GM12878 (cell line): ENCODE measurements around the gene GOSR1. TPM values are rescaled to one million over a fixed set of nuclear protein-coding genes. Genes with fewer than 3 reads are reported as not detected.

Experiments used
- ATAC-seq: fragments of 200-7000 bp; cut with Tn5 transposase; 3 replicates; pipeline ENCODE4 v1.9.1; 2020; ENCODE audit warnings: mild to moderate bottlenecking, moderate library complexity
- BruUV-seq: library from RNA; stranded (reverse); fragments of 400-500 nt; replicated peaks from 2 replicates; lab custom pipeline; 2021; lab: Mats Ljungman, UMichigan
- CTCF ChIA-PET: fragments of 300-600 bp; sonication (Branson Sonifier 250); formaldehyde crosslinking; extraction: SDS; loops from one replicate; lab custom pipeline; 2021; ENCODE audit warnings: inconsistent platforms; lab: Yijun Ruan, JAX
- POLR2A ChIA-PET: fragments of 350-600 bp; formaldehyde crosslinking; extraction: SDS; loops from one replicate; lab custom pipeline; 2021; ENCODE audit warnings: inconsistent platforms; lab: Charles Lee
- RAD21 ChIA-PET: fragments of 300-600 bp; sonication (Branson Sonifier 250); formaldehyde crosslinking; loops from one replicate; lab custom pipeline; 2023; ENCODE audit warnings: antibody characterized with exemption; ENCODE audit not compliant: unreplicated experiment; lab: Charles Lee
- SMC1A ChIA-PET: fragments of 300-600 bp; sonication (Branson Sonifier 250); formaldehyde crosslinking; loops from one replicate; lab custom pipeline; 2023; ENCODE audit not compliant: unreplicated experiment, uncharacterized antibody; lab: Charles Lee
- DNase-seq: peaks from one replicate; pipeline ENCODE4 v3.0.0-alpha.2; 2011; ENCODE audit warnings: low read depth, low spot score
- FAIRE-seq: peaks from 3 replicates; lab custom pipeline; 2011; peaks lifted over from hg19 to GRCh38; lab: Jason Lieb, UNC
- H2AFZ ChIP-seq: 2 replicates; pipeline ENCODE4 v1.6.0; 2011; ENCODE audit warnings: low read depth, low read length, control low read depth; ENCODE audit not compliant: control insufficient read depth
- H3K27ac ChIP-seq: 2 replicates; pipeline ENCODE4 v1.5.1; 2011; ENCODE audit warnings: control low read depth; ENCODE audit not compliant: control insufficient read depth, insufficient read depth
- H3K27me3 ChIP-seq, 2 experiments: replicated peaks in 1 of 2; 2 replicates each; pipeline versions ENCODE4 v1.6.0 to v1.6.1; 2011; ENCODE audit warnings: low read length in 1 of 2; ENCODE audit not compliant: control insufficient read depth in 2 of 2, insufficient read depth in 2 of 2
- H3K36me3 ChIP-seq, 2 experiments: 2 replicates each; pipeline ENCODE4 v1.5.1; 2011; ENCODE audit warnings: low read length in 1 of 2; ENCODE audit not compliant: control insufficient read depth in 2 of 2, insufficient read depth in 2 of 2
- H3K4me1 ChIP-seq: 2 replicates; pipeline ENCODE4 v1.6.1; 2011; ENCODE audit warnings: mild to moderate bottlenecking, low read length, moderate library complexity, mixed read lengths; ENCODE audit not compliant: control insufficient read depth, insufficient read depth
- H3K4me2 ChIP-seq: 2 replicates; pipeline ENCODE4 v1.6.0; 2011; ENCODE audit warnings: control low read depth; ENCODE audit not compliant: control insufficient read depth, insufficient read depth
- H3K4me3 ChIP-seq: fragments of 200-600 bp; sonication (generic); 2 replicates; pipeline ENCODE4 v1.5.1; 2016
- H3K79me2 ChIP-seq: 2 replicates; pipeline ENCODE4 v1.6.0; 2011; ENCODE audit warnings: low read length; ENCODE audit not compliant: control insufficient read depth, insufficient read depth
- H3K9ac ChIP-seq: 2 replicates; pipeline ENCODE4 v1.8.0; 2011; ENCODE audit warnings: low read length, control low read depth, mixed read lengths; ENCODE audit not compliant: control insufficient read depth, insufficient read depth
- H3K9me3 ChIP-seq: replicated peaks from 3 replicates; pipeline ENCODE4 v1.5.1; 2011; ENCODE audit warnings: mild to moderate bottlenecking, low read length; ENCODE audit not compliant: control insufficient read depth, insufficient read depth
- H4K20me1 ChIP-seq: 2 replicates; pipeline ENCODE4 v1.6.0; 2011; ENCODE audit not compliant: control insufficient read depth, insufficient read depth
- CHD4 ChIP-seq: fragments of 200-600 bp; sonication (generic); IDR thresholded peaks from 2 replicates; pipeline ENCODE4 v1.6.1; 2016; ENCODE audit warnings: mild to moderate bottlenecking
- ESRRA ChIP-seq: IDR thresholded peaks from 2 replicates; pipeline ENCODE4 v1.6.1; 2012; ENCODE audit warnings: mild to moderate bottlenecking, low read length, improper control_type of control experiment
- NBN ChIP-seq: fragments of 450-650 bp; IDR thresholded peaks from 2 replicates; pipeline ENCODE4 v1.6.1; 2016
- NR2C2 ChIP-seq: IDR thresholded peaks from 2 replicates; pipeline ENCODE4 v1.6.1; 2011; ENCODE audit warnings: borderline replicate concordance, low read depth; ENCODE audit not compliant: control insufficient read depth, insufficient read length
- ZZZ3 ChIP-seq: IDR thresholded peaks from 2 replicates; pipeline ENCODE4 v1.6.1; 2011; ENCODE audit warnings: low read depth; ENCODE audit not compliant: control insufficient read depth, insufficient read length
- WGBS: methylation state at CpG from one replicate; pipeline ENCODE4 v1.1.6; 2016; ENCODE audit warnings: low lambda C conversion rate; ENCODE audit not compliant: insufficient replicate concordance, insufficient coverage; ENCODE audit errors: missing lambda C conversion rate; 5-methylcytosine and 5-hydroxymethylcytosine counted together
- in situ Hi-C: fragments of 300-500 bp; cut with MboI; formaldehyde crosslinking; loops from 9 replicates; pipeline ENCODE4 v1.14.3; 2018; ENCODE audit warnings: mixed read lengths
- intact Hi-C: fragments of 100-400 bp; cut with micrococcal nuclease; formaldehyde crosslinking; loops from one replicate; pipeline ENCODE4 v1.14.2; 2022; ENCODE audit not compliant: unreplicated experiment
- polyA plus RNA-seq, 11 experiments: library from polyadenylated mRNA; depleted of rRNA in 4 of 11; unstranded in 6 of 11; stranded (reverse) in 5 of 11; fragments of >200 nt; fragmentation: Nextera tagmentation in 4 of 11; fragmentation: Illumina TruSeq in 1 of 11; extraction: Ambion mirVana in 4 of 11; extraction: Trizol in 1 of 11; gene quantifications; 1 replicate in 1 of 11; 2 replicates in 10 of 11; pipeline versions ENCODE4 v1.2.1 to v1.2.3, GENCODE V29; 2011 to 2016; ENCODE audit warnings: inconsistent platforms in 2 of 11, missing spikeins in 2 of 11, low read depth in 1 of 11
- total RNA-seq, 4 experiments: library from RNA; depleted of rRNA in 3 of 4; stranded (reverse); fragments of >200 nt in 3 of 4; fragmentation: Illumina TruSeq in 1 of 4; extraction: Trizol in 1 of 4; gene quantifications; 2 replicates each; pipeline versions ENCODE4 v1.2.1 to v1.2.3, GENCODE V29; 2013 to 2021
- TF ChIP-seq, protein P1 (sequence below): fragments of 450-650 bp; IDR thresholded peaks from 2 replicates; pipeline ENCODE4 v1.6.1; 2017; ENCODE audit warnings: antibody characterized with exemption, mild to moderate bottlenecking, moderate library complexity
- TF ChIP-seq, protein P2 (sequence below): IDR thresholded peaks from 2 replicates; pipeline ENCODE4 v1.6.1; 2011; ENCODE audit warnings: borderline replicate concordance, low read depth, mild to moderate bottlenecking, moderate library complexity, low read length; ENCODE audit not compliant: insufficient read depth, poor library complexity, severe bottlenecking

The GOSR1 gene
- total and polyA plus RNA-seq, 10 of the 15 experiments (the other 5 are each of a cell fraction or from before 2014, with no cell fraction given): 21.4 to 99.3 (median 42.9) TPM

DNA sequence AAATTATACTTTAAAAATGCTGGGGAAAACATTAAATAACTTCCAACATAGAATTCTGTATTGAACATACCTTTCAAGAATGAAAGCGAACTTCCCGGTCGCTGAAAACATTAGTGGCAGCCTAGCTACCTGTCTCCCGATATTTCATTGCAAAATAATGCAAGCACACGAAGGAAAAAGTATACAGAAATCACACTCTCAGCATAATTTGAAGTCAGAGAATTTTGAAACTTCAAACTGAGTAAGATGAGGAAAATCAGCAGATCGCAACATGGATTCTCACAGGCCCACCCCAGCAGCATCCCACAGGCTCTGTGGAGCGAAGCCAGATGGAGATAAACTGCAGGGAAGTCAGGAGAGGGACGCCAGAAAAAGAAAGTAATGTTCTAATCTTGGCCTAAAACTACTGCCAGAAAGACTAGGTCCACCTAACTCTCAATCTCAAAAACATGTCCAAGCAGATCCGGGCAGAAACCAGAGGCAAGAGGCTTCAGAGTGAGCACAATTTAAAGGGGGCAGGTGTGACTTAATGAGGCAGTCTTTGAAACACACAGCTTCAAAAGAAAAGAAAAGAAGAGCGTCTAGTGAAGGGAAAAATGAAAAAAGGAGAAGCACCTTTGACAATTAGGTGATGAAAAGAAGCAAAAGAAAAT, 4.8 kb upstream of the GOSR1 start (continued):
- TF ChIP-seq, protein P1, sequence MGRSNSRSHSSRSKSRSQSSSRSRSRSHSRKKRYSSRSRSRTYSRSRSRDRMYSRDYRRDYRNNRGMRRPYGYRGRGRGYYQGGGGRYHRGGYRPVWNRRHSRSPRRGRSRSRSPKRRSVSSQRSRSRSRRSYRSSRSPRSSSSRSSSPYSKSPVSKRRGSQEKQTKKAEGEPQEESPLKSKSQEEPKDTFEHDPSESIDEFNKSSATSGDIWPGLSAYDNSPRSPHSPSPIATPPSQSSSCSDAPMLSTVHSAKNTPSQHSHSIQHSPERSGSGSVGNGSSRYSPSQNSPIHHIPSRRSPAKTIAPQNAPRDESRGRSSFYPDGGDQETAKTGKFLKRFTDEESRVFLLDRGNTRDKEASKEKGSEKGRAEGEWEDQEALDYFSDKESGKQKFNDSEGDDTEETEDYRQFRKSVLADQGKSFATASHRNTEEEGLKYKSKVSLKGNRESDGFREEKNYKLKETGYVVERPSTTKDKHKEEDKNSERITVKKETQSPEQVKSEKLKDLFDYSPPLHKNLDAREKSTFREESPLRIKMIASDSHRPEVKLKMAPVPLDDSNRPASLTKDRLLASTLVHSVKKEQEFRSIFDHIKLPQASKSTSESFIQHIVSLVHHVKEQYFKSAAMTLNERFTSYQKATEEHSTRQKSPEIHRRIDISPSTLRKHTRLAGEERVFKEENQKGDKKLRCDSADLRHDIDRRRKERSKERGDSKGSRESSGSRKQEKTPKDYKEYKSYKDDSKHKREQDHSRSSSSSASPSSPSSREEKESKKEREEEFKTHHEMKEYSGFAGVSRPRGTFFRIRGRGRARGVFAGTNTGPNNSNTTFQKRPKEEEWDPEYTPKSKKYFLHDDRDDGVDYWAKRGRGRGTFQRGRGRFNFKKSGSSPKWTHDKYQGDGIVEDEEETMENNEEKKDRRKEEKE: no peak
- TF ChIP-seq NR2C2: no peak
- no peak for TF ChIP-seq ESRRA
- no peak for TF ChIP-seq CHD4

DNA sequence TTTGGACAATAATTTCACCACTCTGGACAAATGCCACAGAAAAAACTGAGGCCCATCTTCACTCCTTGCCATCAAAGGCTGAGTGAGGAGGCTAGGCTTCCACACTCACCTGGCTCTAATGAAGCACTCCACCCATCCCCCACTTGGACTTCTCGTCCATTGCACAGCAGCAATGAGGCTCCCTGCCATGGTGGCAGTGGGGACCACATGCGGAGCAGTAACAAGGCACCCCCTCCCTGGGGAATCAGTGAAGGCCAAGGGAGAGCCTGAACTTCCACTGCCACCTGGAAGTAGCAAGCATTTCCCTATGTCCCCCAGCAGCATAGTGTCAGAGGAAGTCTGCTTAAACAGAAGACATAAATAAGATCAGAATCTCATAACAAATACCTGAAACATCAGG, 2.0 kb upstream of the GOSR1 start:
- ChIA-PET CTCF (interaction anchor here (1.5 to 4.2 kb wide), 5 partner anchors 8 to 183 kb away, joined by 3 to 45 read pairs (median 8); partner anchors contain the start of gene BLMH), SMC1A (interaction anchor here (1.1 to 3.2 kb wide), 5 partner anchors 10 to 135 kb away, joined by 3 to 34 read pairs (median 4); no protein-coding TSS in a partner anchor), RAD21 (interaction anchor here (1.9 to 2.5 kb wide), 3 partner anchors 134 to 370 kb away, joined by 10 to 19 read pairs (median 11); partner anchors contain the start of gene CRLF3), POLR2A (no interaction called here)
- Histone ChIP-seq H4K20me1 (no peaks in the 10 kb centered on the region), H3K4me1 (peaks cover 7% of the 10 kb centered on the region), H3K27ac (no peak overlapping the region), H3K79me2 (peaks cover 21% of the 10 kb centered on the region), H3K4me3 (no peak overlapping the region), H2AFZ (no peak overlapping the region), H3K4me2 (no peak overlapping the region), H3K36me3 (no peaks in the 10 kb centered on the region; a peak in 1 of 4 replicates), H3K27me3 (no peaks in the 10 kb centered on the region), H3K9ac (no peak overlapping the region), H3K9me3 (no peaks in the 10 kb centered on the region)
- no peak for DNase-seq
- intact Hi-C loops (loop anchor here (5.0 to 10.0 kb wide), 2 partner anchors 242 to 370 kb away; no protein-coding TSS in a partner anchor), in situ Hi-C loops (loop anchor here (5.0 kb wide), 1 partner anchor 242 kb away; no protein-coding TSS in a partner anchor)
- 100% methylated on average over 2 of the region's 2 CpGs for WGBS
- FAIRE-seq: no peak
- TF ChIP-seq NBN: no peak
- TF ChIP-seq, protein P2, sequence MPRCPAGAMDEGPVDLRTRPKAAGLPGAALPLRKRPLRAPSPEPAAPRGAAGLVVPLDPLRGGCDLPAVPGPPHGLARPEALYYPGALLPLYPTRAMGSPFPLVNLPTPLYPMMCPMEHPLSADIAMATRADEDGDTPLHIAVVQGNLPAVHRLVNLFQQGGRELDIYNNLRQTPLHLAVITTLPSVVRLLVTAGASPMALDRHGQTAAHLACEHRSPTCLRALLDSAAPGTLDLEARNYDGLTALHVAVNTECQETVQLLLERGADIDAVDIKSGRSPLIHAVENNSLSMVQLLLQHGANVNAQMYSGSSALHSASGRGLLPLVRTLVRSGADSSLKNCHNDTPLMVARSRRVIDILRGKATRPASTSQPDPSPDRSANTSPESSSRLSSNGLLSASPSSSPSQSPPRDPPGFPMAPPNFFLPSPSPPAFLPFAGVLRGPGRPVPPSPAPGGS: no peak
- TF ChIP-seq ZZZ3: no peak
- BruUV-seq: no TSS peak
- ATAC-seq: no peak
